IPS DF 6.9 (cell line): ENCODE measurements around the gene ELK3.

Experiments used
- DNase-seq: peaks from one replicate; pipeline ENCODE4 v3.0.0-alpha.2; 2013; ENCODE audit warnings: low read depth, low spot score
- H3K27ac ChIP-seq: one replicate; pipeline ENCODE4 v1.5.1; 2013; ENCODE audit warnings: low read length, control low read depth
- H3K27me3 ChIP-seq: 2 replicates; pipeline ENCODE4 v1.6.1; 2013; ENCODE audit warnings: mild to moderate bottlenecking, low read length; ENCODE audit not compliant: control insufficient read depth, insufficient read depth
- H3K36me3 ChIP-seq: 2 replicates; pipeline ENCODE4 v1.6.1; 2013; ENCODE audit warnings: low read length; ENCODE audit not compliant: control insufficient read depth, insufficient read depth
- H3K4me1 ChIP-seq: 2 replicates; pipeline ENCODE4 v1.6.1; 2013; ENCODE audit warnings: low read length; ENCODE audit not compliant: control insufficient read depth, insufficient read depth
- H3K4me3 ChIP-seq: 2 replicates; pipeline ENCODE4 v1.5.1; 2013; ENCODE audit warnings: mild to moderate bottlenecking, low read length
- H3K9me3 ChIP-seq: 2 replicates; pipeline ENCODE4 v1.6.1; 2013; ENCODE audit warnings: low read length, inconsistent platforms; ENCODE audit not compliant: control insufficient read depth, insufficient read depth
- WGBS: extraction: QIAGEN DNeasy Blood & Tissue Kit; methylation state at CpG from one replicate; pipeline ENCODE4 v1.1.7; 2013; ENCODE audit warnings: mixed read lengths, missing lambda C conversion rate; ENCODE audit not compliant: insufficient read length, insufficient coverage; 5-methylcytosine and 5-hydroxymethylcytosine counted together

ELK3 gene

GRCh38 chr12:96240656-96241055, 46.5 kb downstream of the ELK3 start:
- no peak for DNase-seq
- no CpG with 5 or more reads among the region's 11 CpGs for WGBS
- H3K9me3 ChIP-seq, result no peaks in the 10 kb centered on the region
- H3K4me1 ChIP-seq, result no peaks in the 10 kb centered on the region
- H3K36me3 ChIP-seq, result no peaks in the 10 kb centered on the region
- no peaks in the 10 kb centered on the region for H3K27me3 ChIP-seq
- H3K4me3 ChIP-seq, result no peak overlapping the region
- H3K27ac ChIP-seq, result no peak overlapping the region

GRCh38 chr12:96241431-96241830, 47.3 kb downstream of the ELK3 start:
- H3K36me3 ChIP-seq, result no peaks in the 10 kb centered on the region
- H3K4me3 ChIP-seq, result no peak overlapping the region
- no peaks in the 10 kb centered on the region for H3K9me3 ChIP-seq
- no peaks in the 10 kb centered on the region for H3K27me3 ChIP-seq
- H3K4me1 ChIP-seq, result no peaks in the 10 kb centered on the region
- no peak for DNase-seq
- no peak overlapping the region for H3K27ac ChIP-seq
- WGBS, result no CpG with 5 or more reads among the region's 4 CpGs

GRCh38 chr12:96241846-96242256, 47.7 kb downstream of the ELK3 start:
- 0 out of 2 replicates have a peak, but pooled peaks cover 1% of the 10 kb centered on the region for H3K36me3 ChIP-seq
- H3K4me3 ChIP-seq, result no peak overlapping the region
- no peak for DNase-seq
- no peak overlapping the region for H3K27ac ChIP-seq
- H3K27me3 ChIP-seq, result no peaks in the 10 kb centered on the region
- no CpG with 5 or more reads among the region's 9 CpGs for WGBS
- no peaks in the 10 kb centered on the region for H3K4me1 ChIP-seq
- H3K9me3 ChIP-seq, result no peaks in the 10 kb centered on the region

GRCh38 chr12:96242597-96242996, 48.4 kb downstream of the ELK3 start:
- DNase-seq, result no peak
- no peaks in the 10 kb centered on the region for H3K4me1 ChIP-seq
- H3K27me3 ChIP-seq, result no peaks in the 10 kb centered on the region
- no peaks in the 10 kb centered on the region for H3K9me3 ChIP-seq
- no peak overlapping the region for H3K27ac ChIP-seq
- 0 out of 2 replicates have a peak, but pooled peaks cover 5% of the 10 kb centered on the region for H3K36me3 ChIP-seq
- H3K4me3 ChIP-seq, result no peak overlapping the region
- WGBS, result no CpG with 5 or more reads among the region's 12 CpGs

- no CpG with 5 or more reads among the region's 13 CpGs for WGBS
- H3K4me3 ChIP-seq, result no peak overlapping the region
- no peaks in the 10 kb centered on the region for H3K4me1 ChIP-seq
- H3K27ac ChIP-seq, result no peak overlapping the region
- H3K27me3 ChIP-seq, result no peaks in the 10 kb centered on the region
- no peaks in the 10 kb centered on the region for H3K9me3 ChIP-seq
- no peak for DNase-seq
- H3K36me3 ChIP-seq, result 0 out of 2 replicates have a peak, but pooled peaks cover 5% of the 10 kb centered on the region
Observed at GRCh38 chr12:96244826-96245225, 50.7 kb downstream of the ELK3 start.

GRCh38 chr12:96246926-96247505, 52.8 kb downstream of the ELK3 start:
- 0 out of 2 replicates have a peak, but pooled peaks cover 5% of the 10 kb centered on the region for H3K36me3 ChIP-seq
- no peaks in the 10 kb centered on the region for H3K27me3 ChIP-seq
- WGBS, result no CpG with 5 or more reads among the region's 36 CpGs
- H3K4me1 ChIP-seq, result no peaks in the 10 kb centered on the region
- no peak for DNase-seq
- no peak overlapping the region for H3K4me3 ChIP-seq
- H3K9me3 ChIP-seq, result no peaks in the 10 kb centered on the region
- H3K27ac ChIP-seq, result no peak overlapping the region

GRCh38 chr12:96247563-96247962, 53.4 kb downstream of the ELK3 start:
- Histone ChIP-seq H3K9me3 (no peaks in the 10 kb centered on the region), H3K27ac (no peak overlapping the region), H3K36me3 (0 out of 2 replicates have a peak, but pooled peaks cover 5% of the 10 kb centered on the region), H3K27me3 (no peaks in the 10 kb centered on the region), H3K4me1 (no peaks in the 10 kb centered on the region), H3K4me3 (no peak overlapping the region)
- WGBS, result no CpG with 5 or more reads among the region's 13 CpGs
- DNase-seq, result no peak

- H3K27ac ChIP-seq, result no peak overlapping the region
- DNase-seq, result no peak
- H3K9me3 ChIP-seq, result no peaks in the 10 kb centered on the region
- no peak overlapping the region for H3K4me3 ChIP-seq
- no peaks in the 10 kb centered on the region for H3K4me1 ChIP-seq
- WGBS, result no CpG with 5 or more reads among the region's 17 CpGs
- H3K27me3 ChIP-seq, result no peaks in the 10 kb centered on the region
- 0 out of 2 replicates have a peak, but pooled peaks cover 5% of the 10 kb centered on the region for H3K36me3 ChIP-seq
Observed at GRCh38 chr12:96248136-96248931, 54.2 kb downstream of the ELK3 start.

GRCh38 chr12:96249196-96250118, 55.3 kb downstream of the ELK3 start:
- no peaks in the 10 kb centered on the region for H3K9me3 ChIP-seq
- no peaks in the 10 kb centered on the region for H3K4me1 ChIP-seq
- no peak for DNase-seq
- H3K27me3 ChIP-seq, result no peaks in the 10 kb centered on the region
- WGBS, result no CpG with 5 or more reads among the region's 16 CpGs
- H3K27ac ChIP-seq, result no peak overlapping the region
- H3K4me3 ChIP-seq, result no peak overlapping the region
- 0 out of 2 replicates have a peak, but pooled peaks cover 5% of the 10 kb centered on the region for H3K36me3 ChIP-seq

- no peak overlapping the region for H3K27ac ChIP-seq
- 0 out of 2 replicates have a peak, but pooled peaks cover 5% of the 10 kb centered on the region for H3K36me3 ChIP-seq
- no peaks in the 10 kb centered on the region for H3K9me3 ChIP-seq
- no CpG with 5 or more reads among the region's 7 CpGs for WGBS
- H3K4me1 ChIP-seq, result no peaks in the 10 kb centered on the region
- no peak overlapping the region for H3K4me3 ChIP-seq
- no peak for DNase-seq
- H3K27me3 ChIP-seq, result no peaks in the 10 kb centered on the region
Observed at GRCh38 chr12:96250119-96250685, 56.0 kb downstream of the ELK3 start.
